RWPE1 (cell line): ENCODE data around the gene SLC5A11.

ENCODE experiments used
- CTCF ChIA-PET: fragments of 350-600 bp; sonication (Branson Sonifier 250); formaldehyde crosslinking; extraction: SDS; loops from one replicate; lab custom pipeline; 2021; lab: Yijun Ruan, JAX
- POLR2A ChIA-PET: fragments of 400-600 bp; formaldehyde crosslinking; extraction: SDS; loops from one replicate; lab custom pipeline; 2020; ENCODE audit warnings: antibody characterized with exemption; ENCODE audit not compliant: low non-redundant PET; lab: Yijun Ruan, JAX
- DNase-seq: peaks from one replicate; pipeline ENCODE4 v3.0.0; 2012; ENCODE audit warnings: low spot score
- H3K27ac ChIP-seq: fragments of 450-650 bp; 2 replicates; pipeline ENCODE4 v1.5.1; 2017
- CTCF ChIP-seq: fragments of 450-650 bp; conservative IDR thresholded peaks from 2 replicates; pipeline ENCODE4 v1.5.1; 2017; ENCODE audit warnings: low read depth, mild to moderate bottlenecking

Gene SLC5A11

GRCh38 chr16:24953306-24953705 lies 107.5 kb downstream of the SLC5A11 start:
- CTCF ChIA-PET, result no interaction called here
- TF ChIP-seq CTCF, result no peak
- POLR2A ChIA-PET, result no interaction called here
- DNase-seq, result no peak
- H3K27ac ChIP-seq, result no peak overlapping the region

GRCh38 chr16:24953721-24954120 lies 108.0 kb downstream of the SLC5A11 start:
- POLR2A ChIA-PET, result no interaction called here
- TF ChIP-seq CTCF, result no peak
- H3K27ac ChIP-seq, result no peak overlapping the region
- CTCF ChIA-PET, result interaction anchor here (0.8 kb wide), 1 partner anchor 272 kb away, joined by 4 read pairs; no protein-coding TSS in a partner anchor
- no peak for DNase-seq

- DNase-seq, result no peak
- POLR2A ChIA-PET, result no interaction called here
- no peak overlapping the region for H3K27ac ChIP-seq
- no peak for TF ChIP-seq CTCF
- CTCF ChIA-PET, result interaction anchor here (0.8 kb wide), 1 partner anchor 271 kb away, joined by 4 read pairs; no protein-coding TSS in a partner anchor
These were observed 108.4 kb downstream of the SLC5A11 start for GRCh38 chr16:24954137-24954536.

- no peak for TF ChIP-seq CTCF
- ChIA-PET POLR2A (no interaction called here), CTCF (interaction anchor here (0.8 kb wide), 1 partner anchor 142 kb away, joined by 4 read pairs; no protein-coding TSS in a partner anchor)
- H3K27ac ChIP-seq, result no peak overlapping the region
- DNase-seq, result no peak
These were observed 110.4 kb downstream of the SLC5A11 start for GRCh38 chr16:24955975-24956731.

GRCh38 chr16:24957887-24958286 lies 112.1 kb downstream of the SLC5A11 start:
- H3K27ac ChIP-seq, result no peak overlapping the region
- ChIA-PET CTCF (no interaction called here), POLR2A (no interaction called here)
- TF ChIP-seq CTCF, result no peak
- no peak for DNase-seq
